A375 (cell line): ENCODE results near the gene SP1. TPM values are rescaled to one million over a fixed set of nuclear protein-coding genes. Genes with fewer than 3 reads are reported as not detected.

ENCODE experiments used
- total RNA-seq: library from RNA; depleted of rRNA; stranded (reverse); fragments of >200 nt; shearing (Covaris generic); gene quantifications from 2 replicates; pipeline ENCODE4 v1.2.3, GENCODE V29; 2014; rRNA removed

Gene SP1
- total RNA-seq: 47.5 and 58.1 TPM in 2 replicates

GRCh38 chr12:53380104-53380793 lies at the start of gene SP1:
Gene SP1 (plus strand): TSS chr12:53380176. CDS start chr12:53380292, 116 bp downstream.

GRCh38 chr12:53336181-53336681 lies 43.7 kb upstream of the SP1 start, which contains the start of gene SP7:
Gene SP7 (minus strand): TSS chr12:53336354. CDS start chr12:53335646, 708 bp downstream.

GRCh38 chr12:53423597-53423996 lies 43.6 kb downstream of the SP1 start, which contains the start of gene AMHR2:
Gene AMHR2 (plus strand): TSS chr12:53423855. CDS start chr12:53423935, 80 bp downstream.

GRCh38 chr12:53441040-53441833 lies 61.3 kb downstream of the SP1 start, which contains the start of gene PRR13:
Gene PRR13 (plus strand): TSS chr12:53441734. CDS start chr12:53442715, 981 bp downstream.

GRCh38 chr12:53451661-53452158 lies 71.7 kb downstream of the SP1 start, which contains the start of gene PCBP2:
Gene PCBP2 (plus strand): TSS chr12:53452102. CDS start chr12:53454801, 2,699 bp downstream.

Other genes with a start within 250 kb of the SP1 start
- gene ZNF740, start 199.5 kb upstream of the SP1 start, total RNA-seq: 23.5 and 26.3 TPM in 2 replicates
- 18.5 and 19.8 TPM in 2 replicates for gene CSAD, start 199.3 kb upstream of the SP1 start, total RNA-seq
- 2.2 and 5.1 TPM in 2 replicates for gene ITGB7, start 172.9 kb upstream of the SP1 start, total RNA-seq
- gene RARG, start 148.0 kb upstream of the SP1 start, total RNA-seq: 31.3 and 36.8 TPM in 2 replicates
- 26.7 and 33.5 TPM in 2 replicates for gene ESPL1, start 111.9 kb upstream of the SP1 start, total RNA-seq
- 589 and 598 TPM in 2 replicates for gene PFDN5, start 84.6 kb upstream of the SP1 start, total RNA-seq
- 120 and 144 TPM in 2 replicates for gene MYG1, start 80.5 kb upstream of the SP1 start, total RNA-seq
- 84.0 and 85.4 TPM in 2 replicates for gene AAAS, start 58.6 kb upstream of the SP1 start, total RNA-seq
- gene SP7, start 43.8 kb upstream of the SP1 start, total RNA-seq: not detected in 2 replicates
- gene AMHR2, start 43.7 kb downstream of the SP1 start, total RNA-seq: not detected in 2 replicates
- 39.5 and 44.1 TPM in 2 replicates for gene PRR13, start 61.6 kb downstream of the SP1 start, total RNA-seq
- gene PCBP2, start 71.9 kb downstream of the SP1 start, total RNA-seq: 215 and 216 TPM in 2 replicates
- gene MAP3K12, start 119.3 kb downstream of the SP1 start, total RNA-seq: 28.9 and 31.1 TPM in 2 replicates
- 56.9 and 68.1 TPM in 2 replicates for gene TARBP2, start 121.1 kb downstream of the SP1 start, total RNA-seq
- gene NPFF, start 127.3 kb downstream of the SP1 start, total RNA-seq: not detected in 2 replicates
- 7.8 and 12.2 TPM in 2 replicates for gene ATF7, start 246.2 kb downstream of the SP1 start, total RNA-seq